HepG2 (cell line): Measurements from ENCODE around the gene PRM3. TPM values are rescaled to one million over a fixed set of nuclear protein-coding genes. Genes with fewer than 3 reads are reported as not detected.
A peak's percentile ranks its signal among the peaks of the same experiment; 100 is the strongest.

Experiments
- ATAC-seq: fragments of 200-7000 bp; cut with Tn5 transposase; 3 replicates; pipeline ENCODE4 v1.9.1; 2020; ENCODE audit warnings: mild to moderate bottlenecking, moderate library complexity
- BruUV-seq: library from RNA; stranded (reverse); fragments of 400-500 nt; replicated peaks from 2 replicates; lab custom pipeline; 2021; lab: Mats Ljungman, UMichigan
- CTCF ChIA-PET: fragments of 300-600 bp; formaldehyde crosslinking; extraction: SDS; loops from one replicate; lab custom pipeline; 2021; ENCODE audit warnings: low total read pairs, inconsistent platforms, low intra/inter-chr PET ratio; lab: Yijun Ruan, JAX
- POLR2A ChIA-PET: fragments of 350-600 bp; sonication (Branson Sonifier 250); formaldehyde crosslinking; loops from one replicate; lab custom pipeline; 2020; ENCODE audit warnings: antibody characterized with exemption, inconsistent platforms; lab: Yijun Ruan, JAX
- DNase-seq: peaks from one replicate; pipeline ENCODE4 v3.0.0-alpha.2; 2015; ENCODE audit warnings: low spot score
- FAIRE-seq: peaks from 3 replicates; lab custom pipeline; 2011; peaks lifted over from hg19 to GRCh38; lab: Jason Lieb, UNC
- H2AFZ ChIP-seq: one replicate; pipeline ENCODE4 v1.6.1; 2011; ENCODE audit warnings: low read length, inconsistent platforms
- H3K27ac ChIP-seq: fragments of 300-600 bp; 3 replicates; pipeline ENCODE4 v1.8.0; 2011; ENCODE audit warnings: mixed run types, mild to moderate bottlenecking, mixed read lengths, low read length, inconsistent platforms; ENCODE audit not compliant: insufficient read depth; ENCODE audit errors: extremely low read length
- H3K27me3 ChIP-seq, 2 experiments: fragments of 200-600 bp in 1 of 2; 2 replicates in 1 of 2; 3 replicates in 1 of 2; pipeline versions ENCODE4 v1.6.0 to v1.8.0; 2011; ENCODE audit warnings: low read length in 2 of 2, mild to moderate bottlenecking in 2 of 2, moderate library complexity in 2 of 2, inconsistent platforms in 1 of 2; ENCODE audit not compliant: insufficient read depth in 2 of 2, control insufficient read depth in 1 of 2
- H3K36me3 ChIP-seq, 2 experiments: fragments of 200-600 bp in 1 of 2; replicated peaks in 1 of 2; 2 replicates in 1 of 2; 3 replicates in 1 of 2; pipeline versions ENCODE4 v1.5.1 to v1.8.0; 2011; ENCODE audit warnings: low read length in 2 of 2, inconsistent platforms in 1 of 2; ENCODE audit not compliant: insufficient read depth in 2 of 2, control insufficient read depth in 1 of 2
- H3K4me1 ChIP-seq: 2 replicates; pipeline ENCODE4 v1.5.1; 2012; ENCODE audit warnings: low read length, inconsistent platforms; ENCODE audit not compliant: insufficient read depth
- H3K4me2 ChIP-seq: 2 replicates; pipeline ENCODE4 v1.6.0; 2011; ENCODE audit warnings: low read depth, low read length, inconsistent platforms
- H3K4me3 ChIP-seq, 3 experiments: fragments of 200-600 bp in 1 of 3; sonication (generic), shearing (Covaris generic) in 1 of 3; replicated peaks in 1 of 3; 2 replicates each; pipeline ENCODE4 v1.5.1; 2011 to 2016; ENCODE audit warnings: low read length in 3 of 3, inconsistent platforms in 2 of 3, low read depth in 2 of 3, mild to moderate bottlenecking in 2 of 3, control low read depth in 1 of 3, mixed read lengths in 1 of 3; ENCODE audit not compliant: insufficient read depth in 1 of 3
- H3K79me2 ChIP-seq: one replicate; pipeline ENCODE4 v1.6.1; 2011; ENCODE audit warnings: low read length, inconsistent platforms; ENCODE audit not compliant: insufficient read depth
- H3K9ac ChIP-seq: 2 replicates; pipeline ENCODE4 v1.6.0; 2011; ENCODE audit warnings: mild to moderate bottlenecking, low read depth, low read length, inconsistent platforms; ENCODE audit not compliant: insufficient read depth
- H3K9me3 ChIP-seq: 2 replicates; pipeline ENCODE4 v1.5.1; 2012; ENCODE audit warnings: mild to moderate bottlenecking, low read length
- H4K20me1 ChIP-seq: 2 replicates; pipeline ENCODE4 v1.6.0; 2011; ENCODE audit warnings: inconsistent platforms, mild to moderate bottlenecking, low read length, moderate library complexity; ENCODE audit not compliant: insufficient read depth
- AGO1 ChIP-seq: fragments of 200-400 bp; formaldehyde crosslinking; IDR thresholded peaks from 2 replicates; pipeline ENCODE4 v1.6.1; 2017; ENCODE audit warnings: mild to moderate bottlenecking, low read depth, low read length, moderate library complexity; ENCODE audit not compliant: poor library complexity, severe bottlenecking
- PRPF4 ChIP-seq: fragments of 200-400 bp; formaldehyde crosslinking; IDR thresholded peaks from 2 replicates; pipeline ENCODE4 v1.6.1; 2016; ENCODE audit warnings: low read length, low read depth; ENCODE audit not compliant: poor library complexity, severe bottlenecking
- SALL1 ChIP-seq: sonication (generic); formaldehyde crosslinking; IDR thresholded peaks from 2 replicates; pipeline ENCODE4 v1.8.0; 2022; ENCODE audit warnings: mild to moderate bottlenecking, missing genetic modification reagents
- SRY ChIP-seq: sonication (generic); formaldehyde crosslinking; IDR thresholded peaks from 2 replicates; pipeline ENCODE4 v1.8.0; 2022; ENCODE audit warnings: mild to moderate bottlenecking, missing genetic modification reagents
- U2AF2 ChIP-seq: fragments of 200-400 bp; formaldehyde crosslinking; IDR thresholded peaks from 2 replicates; pipeline ENCODE4 v1.6.1; 2017; ENCODE audit warnings: low read depth, mild to moderate bottlenecking, low read length
- ZNF572 ChIP-seq: sonication (generic); formaldehyde crosslinking; IDR thresholded peaks from 2 replicates; pipeline ENCODE4 v1.5.1; 2020; ENCODE audit warnings: mild to moderate bottlenecking, missing genetic modification reagents
- WGBS: methylation state at CpG from one replicate; pipeline ENCODE4 v1.1.6; 2017; ENCODE audit warnings: low lambda C conversion rate; 5-methylcytosine and 5-hydroxymethylcytosine counted together
- in situ Hi-C: cut with HindIII; loops from 2 replicates; pipeline ENCODE4 v1.10.0; 2017; ENCODE audit warnings: low pct_unique_long_range_greater_than_20kb; ENCODE audit not compliant: extremely low pct_ligation_motif_present
- intact Hi-C: fragments of 100-400 bp; cut with micrococcal nuclease; formaldehyde crosslinking; loops from one replicate; pipeline ENCODE4 v1.10.0; 2022; ENCODE audit not compliant: unreplicated experiment
- polyA plus RNA-seq, 8 experiments: library from polyadenylated mRNA; depleted of rRNA in 3 of 8; stranded (reverse) in 7 of 8; unstranded in 1 of 8; fragments of >200 nt; fragmentation: Illumina TruSeq in 4 of 8; extraction: Trizol in 4 of 8; gene quantifications; 2 replicates each; pipeline versions ENCODE4 v1.2.1 to v1.2.3, GENCODE V29; 2011 to 2016; ENCODE audit warnings: low read depth in 4 of 8, missing spikeins in 1 of 8, mixed read lengths in 1 of 8; ENCODE audit not compliant: insufficient read depth in 1 of 8
- total RNA-seq, 5 experiments: library from RNA; depleted of rRNA; stranded (reverse); fragments of >200 nt; fragmentation: Illumina TruSeq; extraction: Trizol; gene quantifications; 2 replicates each; pipeline ENCODE4 v1.2.3, GENCODE V29; 2016; ENCODE audit warnings: low read depth in 1 of 5
- TF ChIP-seq, protein P1 (sequence below): sonication (generic); formaldehyde crosslinking; IDR thresholded peaks from 2 replicates; pipeline ENCODE4 v1.5.0; 2020; ENCODE audit warnings: mild to moderate bottlenecking, missing genetic modification reagents
- TF ChIP-seq, protein P2 (sequence below): sonication (generic); formaldehyde crosslinking; conservative IDR thresholded peaks from 2 replicates; pipeline ENCODE4 v1.8.1; 2023; ENCODE audit warnings: missing genetic modification reagents
- TF ChIP-seq, protein P3 (sequence below): sonication (generic); formaldehyde crosslinking; IDR thresholded peaks from 2 replicates; pipeline ENCODE4 v1.5.0; 2020; ENCODE audit warnings: missing genetic modification reagents
- TF ChIP-seq, protein P4 (sequence below): IDR thresholded peaks from 2 replicates; pipeline ENCODE4 v1.6.1; 2018; ENCODE audit warnings: missing genetic modification reagents
- TF ChIP-seq, protein P5 (sequence below): sonication (generic); formaldehyde crosslinking; IDR thresholded peaks from 2 replicates; pipeline ENCODE4 v1.9.0; 2022; ENCODE audit warnings: low read depth, missing genetic modification reagents

Gene PRM3
- total and polyA plus RNA-seq, 2 of the 13 experiments (the other 11 are each of a cell fraction or from before 2014, with no cell fraction given): not detected

DNA sequence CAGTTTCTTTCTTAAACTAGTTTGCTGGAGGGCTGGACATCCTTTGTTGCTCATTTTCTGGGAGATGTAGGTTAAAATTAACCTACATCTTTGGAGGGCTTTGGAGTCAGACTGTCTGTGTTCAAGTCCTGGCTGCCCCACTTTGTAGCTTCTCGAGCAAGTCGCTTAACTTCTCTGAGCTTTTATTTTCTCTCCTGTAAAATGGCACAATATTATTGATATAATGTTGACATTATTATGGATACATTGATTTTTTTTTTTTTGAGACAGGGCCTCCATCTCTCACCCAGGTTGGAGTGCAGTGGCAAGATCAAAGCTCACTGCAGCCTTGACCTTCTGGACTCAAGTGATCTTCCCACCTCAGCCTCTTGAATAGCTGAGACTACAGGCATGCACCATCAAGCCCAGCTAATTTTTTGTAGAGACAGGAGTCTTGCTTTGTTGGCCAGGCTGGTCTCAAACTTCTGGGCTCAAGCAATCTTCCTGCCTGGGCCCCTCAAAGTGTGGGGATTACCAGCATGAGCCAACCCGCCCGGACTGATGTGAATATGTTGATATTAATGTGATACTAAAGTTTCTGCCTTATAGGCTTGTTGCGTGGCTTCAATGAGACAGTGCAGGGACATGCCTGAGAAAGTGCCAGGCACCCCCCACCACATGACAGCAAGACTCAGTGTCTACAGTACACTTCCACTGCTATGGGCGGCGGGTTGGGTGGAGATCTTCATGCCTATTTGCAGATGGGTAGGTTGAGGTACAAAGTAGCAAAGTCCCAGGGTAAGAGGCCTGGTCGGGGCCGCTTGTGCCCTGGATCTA, 40.3 kb upstream of the PRM3 start (continued):
- TF ChIP-seq, protein P1, sequence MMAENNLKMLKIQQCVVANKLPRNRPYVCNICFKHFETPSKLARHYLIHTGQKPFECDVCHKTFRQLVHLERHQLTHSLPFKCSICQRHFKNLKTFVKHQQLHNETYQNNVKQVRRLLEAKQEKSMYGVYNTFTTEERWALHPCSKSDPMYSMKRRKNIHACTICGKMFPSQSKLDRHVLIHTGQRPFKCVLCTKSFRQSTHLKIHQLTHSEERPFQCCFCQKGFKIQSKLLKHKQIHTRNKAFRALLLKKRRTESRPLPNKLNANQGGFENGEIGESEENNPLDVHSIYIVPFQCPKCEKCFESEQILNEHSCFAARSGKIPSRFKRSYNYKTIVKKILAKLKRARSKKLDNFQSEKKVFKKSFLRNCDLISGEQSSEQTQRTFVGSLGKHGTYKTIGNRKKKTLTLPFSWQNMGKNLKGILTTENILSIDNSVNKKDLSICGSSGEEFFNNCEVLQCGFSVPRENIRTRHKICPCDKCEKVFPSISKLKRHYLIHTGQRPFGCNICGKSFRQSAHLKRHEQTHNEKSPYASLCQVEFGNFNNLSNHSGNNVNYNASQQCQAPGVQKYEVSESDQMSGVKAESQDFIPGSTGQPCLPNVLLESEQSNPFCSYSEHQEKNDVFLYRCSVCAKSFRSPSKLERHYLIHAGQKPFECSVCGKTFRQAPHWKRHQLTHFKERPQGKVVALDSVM (CRISPR knock-in tag): no peak
- TF ChIP-seq PRPF4: no peak
- TF ChIP-seq, protein P2, sequence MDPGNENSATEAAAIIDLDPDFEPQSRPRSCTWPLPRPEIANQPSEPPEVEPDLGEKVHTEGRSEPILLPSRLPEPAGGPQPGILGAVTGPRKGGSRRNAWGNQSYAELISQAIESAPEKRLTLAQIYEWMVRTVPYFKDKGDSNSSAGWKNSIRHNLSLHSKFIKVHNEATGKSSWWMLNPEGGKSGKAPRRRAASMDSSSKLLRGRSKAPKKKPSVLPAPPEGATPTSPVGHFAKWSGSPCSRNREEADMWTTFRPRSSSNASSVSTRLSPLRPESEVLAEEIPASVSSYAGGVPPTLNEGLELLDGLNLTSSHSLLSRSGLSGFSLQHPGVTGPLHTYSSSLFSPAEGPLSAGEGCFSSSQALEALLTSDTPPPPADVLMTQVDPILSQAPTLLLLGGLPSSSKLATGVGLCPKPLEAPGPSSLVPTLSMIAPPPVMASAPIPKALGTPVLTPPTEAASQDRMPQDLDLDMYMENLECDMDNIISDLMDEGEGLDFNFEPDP (CRISPR knock-in tag): no peak

DNA sequence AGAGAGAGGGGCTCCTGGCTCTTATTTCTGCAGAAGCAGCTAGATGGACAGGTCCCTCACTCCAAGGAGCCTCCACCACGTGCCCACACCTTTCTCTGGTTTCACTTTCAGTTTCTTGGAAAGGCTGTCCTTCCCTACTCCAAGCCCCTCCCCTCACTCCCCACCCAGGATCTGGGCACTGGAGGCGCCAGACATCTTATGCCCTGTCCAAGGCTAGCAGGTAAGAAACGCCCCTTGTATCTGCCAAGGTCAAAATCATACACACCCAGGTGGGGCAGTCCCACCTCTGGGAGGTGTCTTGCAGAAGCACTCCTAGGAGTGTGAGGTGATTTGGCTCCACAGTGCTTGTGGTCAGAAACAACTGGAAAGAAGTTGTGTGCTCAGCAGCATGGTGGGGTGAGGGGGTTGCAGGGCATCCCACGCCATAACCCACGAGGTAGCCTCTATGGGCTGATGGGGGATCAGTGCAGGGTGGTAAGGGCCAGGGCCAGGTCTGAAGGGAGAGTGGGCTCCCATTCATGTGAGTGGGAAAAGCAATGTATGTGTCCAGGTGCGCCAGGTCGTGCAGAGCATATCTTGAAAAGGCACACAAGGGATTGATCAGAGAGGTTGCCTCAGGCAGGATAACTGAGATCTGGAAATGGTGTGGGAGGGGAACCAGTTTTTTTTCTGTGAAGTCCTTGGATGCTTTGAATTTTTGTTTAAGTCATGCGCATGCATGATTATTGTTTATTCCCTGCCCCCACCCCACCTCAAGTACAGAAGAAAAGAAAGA, 39.5 kb upstream of the PRM3 start:
- WGBS: 35% methylated on average over 8 of the region's 8 CpGs
- no TSS peak for BruUV-seq
- ATAC-seq: no peak
- H3K4me3 ChIP-seq: peak overlapping the region; percentile 4 to 49 (median 34); a peak in 4 of 6 replicates
- H3K36me3 ChIP-seq: no peaks in the 10 kb centered on the region
- in situ Hi-C loops: no loop called here
- peak overlapping the region; percentile 58 for H3K9ac ChIP-seq
- H3K79me2 ChIP-seq: no peaks in the 10 kb centered on the region
- no peaks in the 10 kb centered on the region for H3K27me3 ChIP-seq
- POLR2A ChIA-PET: interaction anchor here (0.8 to 7.4 kb wide), 15 partner anchors 15 to 484 kb away, joined by 3 to 234 read pairs (median 6); partner anchors contain the start of genes PRM2, PRM3, SOCS1 and ZC3H7A
- H2AFZ ChIP-seq: peak overlapping the region; percentile 2
- CTCF ChIA-PET: interaction anchor here (0.9 kb wide), 1 partner anchor 34 kb away, joined by 4 read pairs; no protein-coding TSS in a partner anchor
- H3K4me1 ChIP-seq: peaks cover 73% of the 10 kb centered on the region
- intact Hi-C loops: loop anchor here (1.0 kb wide), 1 partner anchor 50 kb away; no protein-coding TSS in a partner anchor
- FAIRE-seq: no peak
- DNase-seq: peak; percentile 72
- H3K9me3 ChIP-seq: no peaks in the 10 kb centered on the region
- peak overlapping the region; percentile 88 for H3K27ac ChIP-seq
- no peaks in the 10 kb centered on the region for H4K20me1 ChIP-seq
- peak overlapping the region; percentile 73 for H3K4me2 ChIP-seq
- TF ChIP-seq U2AF2 (no peak), ZNF572 (CRISPR knock-in tag) (no peak), SALL1 (CRISPR knock-in tag) (peak; percentile 74), SRY (CRISPR knock-in tag) (peak; percentile 77; the same call in 1 of the 2 replicates), AGO1 (no peak)
- TF ChIP-seq, protein P3, sequence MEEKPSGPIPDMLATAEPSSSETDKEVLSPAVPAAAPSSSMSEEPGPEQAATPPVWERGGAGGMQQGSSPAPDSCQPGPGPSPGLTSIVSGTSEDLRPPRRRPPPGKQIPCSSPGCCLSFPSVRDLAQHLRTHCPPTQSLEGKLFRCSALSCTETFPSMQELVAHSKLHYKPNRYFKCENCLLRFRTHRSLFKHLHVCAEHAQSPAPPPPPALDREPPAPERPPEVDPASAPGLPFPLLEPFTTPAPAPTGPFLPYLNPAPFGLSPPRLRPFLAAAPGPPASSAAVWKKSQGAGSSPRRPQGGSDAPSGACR (CRISPR knock-in tag): no peak
- TF ChIP-seq, protein P4, sequence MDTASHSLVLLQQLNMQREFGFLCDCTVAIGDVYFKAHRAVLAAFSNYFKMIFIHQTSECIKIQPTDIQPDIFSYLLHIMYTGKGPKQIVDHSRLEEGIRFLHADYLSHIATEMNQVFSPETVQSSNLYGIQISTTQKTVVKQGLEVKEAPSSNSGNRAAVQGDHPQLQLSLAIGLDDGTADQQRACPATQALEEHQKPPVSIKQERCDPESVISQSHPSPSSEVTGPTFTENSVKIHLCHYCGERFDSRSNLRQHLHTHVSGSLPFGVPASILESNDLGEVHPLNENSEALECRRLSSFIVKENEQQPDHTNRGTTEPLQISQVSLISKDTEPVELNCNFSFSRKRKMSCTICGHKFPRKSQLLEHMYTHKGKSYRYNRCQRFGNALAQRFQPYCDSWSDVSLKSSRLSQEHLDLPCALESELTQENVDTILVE (CRISPR knock-in tag): peak; percentile 56; the same call in 1 of the 2 replicates
- TF ChIP-seq, protein P5, sequence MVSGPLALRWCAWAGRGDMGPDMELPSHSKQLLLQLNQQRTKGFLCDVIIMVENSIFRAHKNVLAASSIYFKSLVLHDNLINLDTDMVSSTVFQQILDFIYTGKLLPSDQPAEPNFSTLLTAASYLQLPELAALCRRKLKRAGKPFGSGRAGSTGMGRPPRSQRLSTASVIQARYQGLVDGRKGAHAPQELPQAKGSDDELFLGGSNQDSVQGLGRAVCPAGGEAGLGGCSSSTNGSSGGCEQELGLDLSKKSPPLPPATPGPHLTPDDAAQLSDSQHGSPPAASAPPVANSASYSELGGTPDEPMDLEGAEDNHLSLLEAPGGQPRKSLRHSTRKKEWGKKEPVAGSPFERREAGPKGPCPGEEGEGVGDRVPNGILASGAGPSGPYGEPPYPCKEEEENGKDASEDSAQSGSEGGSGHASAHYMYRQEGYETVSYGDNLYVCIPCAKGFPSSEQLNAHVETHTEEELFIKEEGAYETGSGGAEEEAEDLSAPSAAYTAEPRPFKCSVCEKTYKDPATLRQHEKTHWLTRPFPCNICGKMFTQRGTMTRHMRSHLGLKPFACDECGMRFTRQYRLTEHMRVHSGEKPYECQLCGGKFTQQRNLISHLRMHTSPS (CRISPR knock-in tag): peak; percentile 64; the same call in 1 of the 2 replicates
